Left hindlimb (tissue), 1 donor: ENCODE data around the gene ZDHHC21.

Experiments used
- DNase-seq: peaks from one replicate; pipeline ENCODE4 v3.0.0-alpha.2; 2018

ZDHHC21 gene

DNA sequence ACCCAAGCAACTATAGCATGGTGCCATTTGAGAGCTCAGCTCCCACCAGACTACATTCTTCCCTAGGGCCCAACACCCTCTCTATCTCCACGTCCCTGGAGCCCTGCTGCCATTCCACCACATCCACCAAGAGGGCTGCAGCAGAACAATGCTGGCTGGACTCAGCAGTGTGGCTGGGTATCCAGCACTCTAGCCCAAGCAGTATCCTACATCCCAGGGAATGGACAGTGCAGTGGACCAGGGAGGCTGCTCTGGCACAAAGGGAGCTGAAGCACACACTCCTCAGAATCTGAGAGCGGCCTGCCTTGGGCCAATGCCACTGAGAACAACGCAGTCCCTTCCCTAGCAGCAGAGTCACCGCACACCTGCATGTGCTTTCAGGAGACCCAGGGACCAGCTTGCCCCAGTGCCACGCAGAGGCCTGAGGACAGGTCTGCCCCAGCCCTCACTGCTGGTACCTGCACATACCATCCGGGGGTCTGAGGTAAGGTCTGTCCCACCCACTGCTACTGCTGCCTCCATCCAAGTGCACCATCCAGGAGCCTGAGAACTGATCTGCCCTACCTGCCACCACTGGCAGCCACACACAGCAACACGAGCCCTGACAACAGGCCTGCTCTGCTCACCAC lies 95.9 kb downstream of the ZDHHC21 start:
- DNase-seq, result no peak

DNA sequence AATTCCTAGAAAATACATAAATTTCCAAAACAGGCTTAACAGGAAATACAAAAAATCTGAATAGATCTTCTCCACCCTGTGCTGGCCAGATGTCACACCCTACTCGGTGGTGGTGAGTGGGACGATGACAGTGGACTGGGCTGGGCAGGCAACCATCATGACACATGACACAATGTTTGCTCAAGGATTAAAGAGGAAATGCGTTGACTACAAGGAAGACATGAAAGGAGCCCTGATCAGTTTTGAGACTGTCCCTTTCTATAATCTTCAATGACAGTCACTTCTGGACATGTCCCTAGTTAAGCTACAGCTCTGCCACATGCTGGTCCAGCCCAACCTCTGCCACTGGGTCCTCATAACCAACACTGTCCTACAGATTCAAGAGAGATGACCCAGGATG lies 99.8 kb downstream of the ZDHHC21 start:
- no peak for DNase-seq

DNA sequence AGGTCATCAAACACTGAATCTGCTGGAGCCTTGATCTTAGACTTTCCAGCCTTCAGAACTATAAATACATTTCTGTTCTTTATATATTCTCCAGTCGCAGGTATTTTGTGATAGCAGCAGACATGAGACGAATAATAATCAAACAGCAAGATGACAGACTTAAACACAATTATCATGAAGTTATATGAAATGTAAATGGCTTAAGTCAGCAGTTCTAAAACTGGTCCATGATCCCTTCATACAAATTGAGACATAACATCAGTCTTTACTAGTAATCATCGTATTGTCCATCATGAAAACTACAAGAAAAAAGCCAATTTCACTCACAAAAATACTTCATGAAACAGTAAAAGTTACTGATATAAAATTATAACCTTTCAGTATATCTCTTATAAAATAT lies 101.8 kb downstream of the ZDHHC21 start:
- DNase-seq, result no peak

DNA sequence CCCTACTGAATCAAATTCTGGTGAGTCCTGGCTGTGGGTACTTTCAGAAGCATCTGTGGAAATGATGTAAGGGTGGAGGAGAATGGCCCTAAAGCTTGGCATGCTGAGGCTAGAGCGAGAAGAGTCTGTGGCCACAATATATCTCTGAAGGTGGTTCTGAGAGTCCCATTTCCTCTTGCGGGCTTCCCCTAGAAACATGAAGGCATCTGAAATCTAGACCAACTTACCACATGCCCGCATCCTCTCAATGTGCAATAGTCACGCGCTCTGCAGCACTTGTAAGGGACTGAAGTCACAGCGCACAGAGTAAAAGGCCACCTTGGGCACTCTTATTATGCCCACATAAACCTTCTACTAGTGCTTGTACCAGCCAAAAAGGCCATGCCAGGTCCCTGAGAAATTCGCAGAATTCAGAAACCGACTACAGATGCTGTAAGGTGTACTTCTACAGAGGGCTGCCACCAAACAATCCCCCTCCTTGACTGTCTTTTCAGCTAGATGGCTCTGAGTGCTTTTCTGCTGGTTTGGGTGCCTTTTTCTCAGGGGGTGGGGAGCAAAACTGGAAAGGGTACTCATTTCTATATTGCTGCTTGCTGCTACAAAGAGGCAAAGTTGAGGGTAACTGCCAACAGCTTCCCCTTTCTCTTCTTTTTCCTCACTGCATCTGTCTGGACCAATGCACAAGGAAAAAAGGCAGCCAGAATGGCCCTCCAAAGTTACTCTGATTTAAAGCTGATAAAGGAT lies 107.3 kb downstream of the ZDHHC21 start:
- no peak for DNase-seq

DNA sequence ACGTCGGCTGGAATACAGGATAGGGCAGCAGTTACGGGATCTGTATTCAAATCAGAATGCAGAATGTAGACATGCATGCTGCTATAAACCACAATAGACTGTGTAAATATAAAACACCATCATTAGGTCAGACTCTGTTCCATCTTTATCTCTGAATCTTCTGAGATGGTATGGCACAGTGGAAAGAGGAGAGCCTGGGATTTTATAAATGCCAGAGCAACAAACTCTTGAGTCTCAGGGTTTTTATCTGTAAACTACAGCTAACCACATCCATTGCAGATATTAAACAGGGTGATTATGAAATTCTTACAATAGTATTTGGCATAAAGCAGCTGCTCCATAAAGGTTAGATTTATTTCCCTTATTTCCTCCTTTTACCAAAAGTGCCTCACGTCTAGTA lies 108.7 kb downstream of the ZDHHC21 start:
- no peak for DNase-seq

DNA sequence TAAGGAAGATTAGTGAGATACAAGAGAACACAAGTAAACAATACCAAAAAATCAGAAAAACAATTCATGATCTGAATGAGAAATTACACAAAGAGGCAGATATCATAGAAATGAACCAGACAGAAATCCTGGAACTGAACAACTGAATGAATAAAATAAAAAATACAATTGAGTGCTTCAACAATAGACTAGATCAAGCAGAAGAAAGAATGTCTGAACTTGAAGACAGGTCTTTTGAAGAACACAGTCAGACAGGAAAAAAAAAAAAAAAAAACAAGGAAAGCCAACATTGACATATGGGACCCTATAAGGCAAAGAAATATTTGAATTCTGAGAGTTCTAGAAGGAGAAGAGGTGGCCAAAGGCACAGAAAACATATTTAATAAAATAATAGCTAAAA lies 115.2 kb downstream of the ZDHHC21 start:
- DNase-seq, result no peak

DNA sequence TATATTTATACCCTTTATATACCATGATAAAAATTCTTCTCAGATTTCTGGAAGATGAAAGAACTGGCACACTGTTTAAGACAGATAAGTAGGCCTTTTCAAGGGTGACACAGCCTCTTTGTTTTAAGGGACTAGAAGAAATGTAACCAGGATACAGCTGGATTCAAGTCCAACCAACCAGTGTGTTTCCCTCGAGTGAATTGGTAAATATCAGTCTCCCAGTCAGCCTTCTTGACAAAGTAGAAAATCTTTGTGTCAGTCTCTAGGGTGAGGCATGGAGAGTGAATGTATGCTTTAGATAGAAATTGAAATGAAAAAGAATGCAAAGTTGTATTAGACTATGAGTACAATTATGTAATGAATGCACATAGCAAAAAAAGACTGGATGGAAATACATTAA lies 119.1 kb downstream of the ZDHHC21 start:
- DNase-seq, result no peak

DNA sequence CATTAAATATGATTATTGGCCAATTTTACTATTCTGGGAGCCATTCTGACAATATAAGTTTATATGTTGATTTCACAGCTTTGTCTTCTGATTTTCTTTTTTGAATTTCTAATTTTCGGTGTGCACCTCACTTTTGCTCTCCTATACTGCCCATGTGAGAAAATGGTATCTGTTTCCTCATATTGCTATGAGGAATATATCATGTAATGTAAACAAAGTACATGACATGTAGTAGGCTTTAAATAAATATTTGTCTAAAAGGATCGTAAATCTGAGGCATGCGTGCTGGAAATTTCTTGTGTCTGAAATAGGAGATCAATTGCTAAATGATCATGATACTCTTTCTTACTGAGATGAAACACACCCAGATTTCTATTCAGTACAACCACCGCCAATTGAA lies 119.9 kb downstream of the ZDHHC21 start:
- DNase-seq, result no peak

DNA sequence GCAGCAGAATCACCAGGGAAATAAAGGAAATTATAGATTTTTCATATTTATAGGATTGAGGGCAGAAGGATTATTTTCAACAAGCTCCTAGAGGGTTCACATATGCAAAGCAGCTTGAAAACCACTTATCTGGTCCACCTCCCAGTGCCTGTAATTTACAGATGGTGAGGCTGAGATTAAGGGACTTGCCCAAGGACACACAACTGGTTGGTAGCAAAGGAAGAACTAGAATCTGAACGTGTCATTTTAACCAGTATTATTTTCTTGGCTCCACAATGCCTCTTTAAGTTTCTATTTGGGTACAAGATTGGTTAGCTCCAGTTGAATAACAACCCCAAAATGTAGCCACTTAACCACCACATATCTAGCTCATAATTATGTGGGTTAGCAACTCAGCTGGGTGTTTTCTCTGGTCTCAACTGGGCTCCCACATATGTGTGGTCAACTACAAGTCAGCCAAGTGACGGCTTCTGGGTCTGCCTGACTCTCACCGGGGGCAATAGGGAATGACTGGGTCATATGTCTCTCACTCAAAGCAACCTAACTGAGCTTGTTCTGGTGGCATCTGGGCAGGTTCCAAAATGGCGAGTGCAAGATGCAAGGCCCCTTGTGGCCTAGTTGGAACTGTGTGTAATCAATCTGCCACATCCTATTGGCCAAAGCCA lies 127.7 kb downstream of the ZDHHC21 start:
- DNase-seq, result peak; percentile 64

DNA sequence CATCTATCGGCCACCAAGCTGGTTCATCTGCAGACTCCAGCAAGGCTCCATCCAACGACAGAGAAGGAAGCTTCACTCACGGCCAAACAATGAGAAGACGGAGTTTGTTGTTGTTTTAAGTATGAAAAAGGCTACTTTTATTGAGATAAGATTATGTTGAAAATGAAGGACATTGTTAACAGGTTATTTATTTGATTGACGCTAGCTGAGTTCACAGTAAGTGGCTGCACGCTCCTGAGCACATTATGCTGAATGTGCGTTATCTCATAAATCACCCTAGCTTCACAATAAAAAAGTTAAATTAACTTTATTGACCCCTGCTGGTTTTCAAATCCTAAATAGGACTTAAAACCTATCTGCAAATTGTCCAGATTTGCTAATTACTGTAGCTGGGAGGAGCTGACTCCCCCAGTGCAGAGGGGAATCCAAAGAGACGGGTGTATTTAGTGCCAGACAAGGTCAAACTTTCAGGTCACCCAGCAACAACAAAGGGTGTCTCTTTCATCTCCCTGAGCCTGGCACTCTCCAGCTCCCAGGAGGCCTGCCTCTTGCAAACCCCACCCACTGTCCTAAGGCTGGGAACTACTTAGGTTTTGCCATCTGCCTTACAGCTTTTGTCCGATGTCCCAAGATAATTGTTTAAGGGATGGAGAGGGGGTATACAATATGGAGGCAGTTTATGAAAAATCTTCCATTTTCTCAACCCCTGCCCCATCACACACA lies 129.2 kb downstream of the ZDHHC21 start:
- DNase-seq, result no peak

DNA sequence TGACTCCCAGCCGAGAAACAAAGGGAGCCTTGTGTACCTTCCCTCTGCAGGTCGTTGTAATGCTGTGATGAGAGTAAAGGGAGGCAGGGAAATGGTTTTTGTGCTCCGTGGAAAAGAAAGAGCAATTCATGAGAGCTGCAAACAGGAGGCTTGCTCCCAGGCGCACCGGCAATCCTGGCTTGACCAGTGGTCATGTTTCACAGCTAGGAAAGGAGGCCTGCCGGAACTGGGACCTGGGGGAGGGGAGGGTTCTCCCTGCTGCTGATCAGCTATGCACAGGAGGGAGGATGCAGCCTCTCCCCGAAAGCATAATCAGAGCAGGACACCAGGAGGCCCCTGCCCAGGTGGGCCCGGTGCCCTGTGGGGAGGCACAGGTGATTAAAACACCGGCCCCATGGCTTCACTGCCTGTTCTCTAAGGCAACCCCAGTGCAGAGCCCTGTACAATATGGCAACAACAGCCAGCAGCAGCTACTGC lies 131.3 kb downstream of the ZDHHC21 start:
- no peak for DNase-seq
